Measurements from ENCODE around the gene CHMP1A.
"Not testable (repeated sequence)": the region's sequence is repeated elsewhere in the genome, so short reads cannot be mapped to it uniquely, and the experiment has no call there.

DNA sequence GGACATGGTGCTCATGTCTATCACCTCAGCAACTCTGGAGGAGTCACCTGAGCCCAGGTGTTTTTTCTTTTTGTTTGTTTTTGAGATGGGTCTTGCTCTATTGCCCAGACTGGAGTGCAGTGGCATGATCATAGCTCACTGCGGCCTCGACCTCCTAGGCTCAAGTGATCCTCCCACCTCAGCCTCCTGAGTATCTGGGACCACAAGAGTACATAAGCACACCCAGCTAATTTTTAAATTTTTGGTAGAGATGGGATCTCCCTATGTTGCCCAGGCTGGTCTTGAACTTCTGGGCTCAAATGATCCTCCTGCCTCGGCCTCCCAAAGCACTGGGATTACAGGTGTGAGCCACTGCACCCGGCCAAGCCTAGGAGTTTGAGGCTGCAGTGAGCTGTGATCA, 32.1 kb upstream of the CHMP1A start:
- TF ChIP-seq, protein P1, sequence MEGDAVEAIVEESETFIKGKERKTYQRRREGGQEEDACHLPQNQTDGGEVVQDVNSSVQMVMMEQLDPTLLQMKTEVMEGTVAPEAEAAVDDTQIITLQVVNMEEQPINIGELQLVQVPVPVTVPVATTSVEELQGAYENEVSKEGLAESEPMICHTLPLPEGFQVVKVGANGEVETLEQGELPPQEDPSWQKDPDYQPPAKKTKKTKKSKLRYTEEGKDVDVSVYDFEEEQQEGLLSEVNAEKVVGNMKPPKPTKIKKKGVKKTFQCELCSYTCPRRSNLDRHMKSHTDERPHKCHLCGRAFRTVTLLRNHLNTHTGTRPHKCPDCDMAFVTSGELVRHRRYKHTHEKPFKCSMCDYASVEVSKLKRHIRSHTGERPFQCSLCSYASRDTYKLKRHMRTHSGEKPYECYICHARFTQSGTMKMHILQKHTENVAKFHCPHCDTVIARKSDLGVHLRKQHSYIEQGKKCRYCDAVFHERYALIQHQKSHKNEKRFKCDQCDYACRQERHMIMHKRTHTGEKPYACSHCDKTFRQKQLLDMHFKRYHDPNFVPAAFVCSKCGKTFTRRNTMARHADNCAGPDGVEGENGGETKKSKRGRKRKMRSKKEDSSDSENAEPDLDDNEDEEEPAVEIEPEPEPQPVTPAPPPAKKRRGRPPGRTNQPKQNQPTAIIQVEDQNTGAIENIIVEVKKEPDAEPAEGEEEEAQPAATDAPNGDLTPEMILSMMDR (optimal IDR thresholded peaks at IDR 0.05 in 1 of 3, IDR thresholded peaks at IDR 0.05 in 1 of 3, conservative IDR thresholded peaks at IDR 0.05 in 1 of 3; ENCODE audit: extremely low read depth in 1 of 3, insufficient read depth in 2 of 3, low read length in 3 of 3): not testable (repeated sequence)
- not testable (repeated sequence) for TF ChIP-seq EZH2 (IDR thresholded peaks at IDR 0.05; ENCODE audit: low read length)
